T-helper 2 cell (primary cell): ENCODE results near the gene SAP30.
A peak's percentile ranks its signal among the peaks of the same experiment; 100 is the strongest.

ENCODE experiments used
- DNase-seq, 5 experiments: peaks; one replicate each; pipeline versions ENCODE4 v3.0.0 to v3.0.0-alpha.2; 2012 to 2022

SAP30 gene

GRCh38 chr4:173367946-173368345 lies 2.8 kb upstream of the SAP30 start:
- DNase-seq: peak in 1 of 5 experiments; percentile 70

DNA sequence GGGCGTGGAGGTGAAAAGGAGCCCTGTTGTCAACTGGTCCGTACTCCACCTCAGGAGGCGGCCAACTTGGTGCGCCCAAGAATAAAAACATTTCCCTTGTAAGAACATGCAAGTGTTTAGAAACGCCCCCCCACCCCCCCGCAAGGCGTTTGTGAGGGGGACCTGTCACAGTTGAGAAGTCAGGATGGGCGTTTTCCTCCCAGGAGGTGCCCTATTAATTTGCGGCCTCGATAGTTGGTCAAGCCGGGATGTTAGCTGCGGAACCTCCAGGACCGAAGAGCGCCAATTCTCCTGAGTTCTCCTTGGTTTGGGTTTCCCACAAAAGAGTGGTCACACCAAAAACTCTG lies 651 bp upstream of the SAP30 start:
- peak in 4 of 5 experiments; percentile 22 to 80 (median 52) for DNase-seq

DNA sequence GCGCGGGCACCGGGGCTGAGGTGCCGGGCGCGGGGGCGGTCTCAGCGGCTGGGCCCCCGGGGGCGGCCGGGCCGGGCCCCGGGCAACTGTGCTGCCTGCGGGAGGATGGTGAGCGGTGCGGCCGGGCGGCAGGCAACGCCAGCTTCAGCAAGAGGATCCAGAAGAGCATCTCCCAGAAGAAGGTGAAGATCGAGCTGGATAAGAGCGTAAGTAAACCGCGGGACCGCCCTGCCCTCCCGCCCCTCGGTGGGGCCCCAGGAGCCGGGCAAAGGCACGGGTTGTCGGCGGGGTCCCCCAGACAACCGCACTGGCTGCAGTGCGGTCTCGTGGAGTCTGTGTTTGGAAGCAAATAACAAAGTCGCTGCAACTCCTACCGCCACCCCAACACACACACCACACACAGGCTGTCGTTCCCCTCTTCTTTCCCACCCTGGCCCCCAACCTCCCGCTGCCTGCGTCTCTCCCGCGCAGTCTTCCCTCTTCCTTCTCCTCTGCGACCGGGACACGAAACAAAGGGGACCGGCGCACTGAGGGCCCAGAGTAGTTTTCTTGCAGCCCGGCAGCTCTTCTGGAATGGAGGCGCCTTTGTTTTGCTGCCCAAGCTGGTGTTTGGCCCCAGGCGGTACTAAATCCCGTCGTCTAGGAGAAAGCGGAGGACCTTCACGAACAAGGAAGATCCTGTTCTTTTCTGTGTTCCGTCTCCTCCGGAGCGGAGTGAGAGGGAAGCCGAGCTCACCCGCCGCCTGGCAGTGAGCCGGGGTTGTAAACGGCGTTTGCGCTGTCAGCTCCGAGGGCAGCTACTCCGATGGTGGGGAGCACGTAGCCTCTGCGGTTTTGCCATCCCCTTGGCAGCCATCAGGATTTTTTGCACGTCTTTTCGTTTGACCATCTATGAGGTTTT lies 788 bp downstream of the SAP30 start:
- peak; percentile 7 to 69 (median 33) for DNase-seq

DNA sequence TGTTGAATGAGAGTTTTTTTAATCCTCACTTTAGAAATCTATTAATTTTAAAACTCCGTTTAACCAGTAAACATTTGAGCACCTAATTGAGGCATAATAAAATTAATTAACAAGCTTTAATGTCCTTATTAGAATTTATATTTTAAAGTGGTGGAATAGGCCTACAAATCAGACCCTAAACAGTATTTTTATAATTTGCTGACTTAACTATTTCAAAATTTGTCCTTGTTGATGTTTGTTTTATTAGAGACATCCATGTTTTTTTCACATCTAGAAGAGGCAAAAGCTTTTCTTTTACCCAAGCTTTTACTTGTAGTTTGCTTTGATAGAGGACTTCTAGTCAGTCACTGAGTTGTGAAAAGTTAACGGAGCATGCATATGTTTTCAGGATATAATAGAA lies 3.8 kb downstream of the SAP30 start:
- no peak for DNase-seq

- DNase-seq: no peak
Observed at GRCh38 chr4:173379929-173380328, 9.2 kb downstream of the SAP30 start.

- no peak for DNase-seq
Observed at GRCh38 chr4:173380987-173381386, 10.2 kb downstream of the SAP30 start.

GRCh38 chr4:173381610-173382009 lies 10.9 kb downstream of the SAP30 start:
- DNase-seq: no peak

DNA sequence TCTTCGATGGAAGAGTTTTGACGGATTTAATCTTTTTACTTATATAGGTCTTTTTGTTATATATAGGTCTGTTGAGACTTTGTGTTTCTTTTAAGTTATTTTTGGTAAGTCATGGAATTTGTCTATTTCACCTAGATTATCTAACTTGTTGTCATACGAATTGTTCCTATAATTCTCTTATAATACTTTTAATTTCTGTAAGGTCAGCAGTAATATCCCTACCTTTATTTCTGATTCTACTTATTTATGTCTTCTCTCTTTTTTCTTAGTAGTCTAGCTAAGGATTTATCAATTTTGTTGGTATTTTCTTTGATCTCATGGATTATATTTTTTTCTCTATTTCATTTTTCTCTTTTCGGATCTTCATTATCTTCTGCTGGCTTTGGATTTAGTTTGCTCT lies 11.6 kb downstream of the SAP30 start:
- no peak for DNase-seq

DNA sequence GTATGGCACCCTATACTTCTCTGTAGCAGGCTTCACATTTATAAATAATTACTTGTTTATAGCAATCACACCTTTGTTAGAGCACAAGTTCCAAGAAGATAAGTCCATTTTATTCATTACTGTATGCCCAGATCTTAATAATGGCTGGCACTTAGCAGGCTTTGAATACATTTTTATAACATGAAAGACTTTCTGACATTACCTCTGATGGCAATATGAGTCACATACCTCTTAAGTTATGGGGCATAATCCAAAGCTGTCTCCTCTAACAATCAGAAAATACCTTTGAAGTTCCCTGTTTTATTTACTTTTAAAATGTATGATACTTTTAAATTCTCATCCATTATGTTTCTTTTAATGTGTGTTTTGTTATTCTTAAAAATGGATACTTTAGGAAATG lies 16.0 kb downstream of the SAP30 start:
- DNase-seq: no peak

DNA sequence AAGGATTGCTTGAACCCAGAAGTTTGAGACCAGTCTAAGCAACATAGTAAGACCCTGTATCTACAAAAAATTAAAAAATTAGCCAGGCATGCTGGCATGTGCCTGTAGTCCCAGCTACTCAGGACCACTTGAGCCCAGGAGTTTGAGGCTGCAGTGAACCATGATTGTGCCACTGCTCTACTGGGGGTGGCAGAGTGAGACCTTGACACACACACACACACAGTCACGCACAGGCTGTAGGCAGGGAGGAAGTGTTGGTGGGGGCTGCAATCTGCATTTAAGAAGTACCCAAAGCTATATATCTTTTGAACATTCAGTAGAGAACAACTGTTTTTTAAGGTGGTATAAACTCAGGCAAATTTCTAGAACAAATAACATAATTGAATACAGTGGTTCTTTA lies 20.9 kb downstream of the SAP30 start:
- DNase-seq: no peak

GRCh38 chr4:173397604-173398003 lies 26.9 kb downstream of the SAP30 start:
- DNase-seq: no peak

DNA sequence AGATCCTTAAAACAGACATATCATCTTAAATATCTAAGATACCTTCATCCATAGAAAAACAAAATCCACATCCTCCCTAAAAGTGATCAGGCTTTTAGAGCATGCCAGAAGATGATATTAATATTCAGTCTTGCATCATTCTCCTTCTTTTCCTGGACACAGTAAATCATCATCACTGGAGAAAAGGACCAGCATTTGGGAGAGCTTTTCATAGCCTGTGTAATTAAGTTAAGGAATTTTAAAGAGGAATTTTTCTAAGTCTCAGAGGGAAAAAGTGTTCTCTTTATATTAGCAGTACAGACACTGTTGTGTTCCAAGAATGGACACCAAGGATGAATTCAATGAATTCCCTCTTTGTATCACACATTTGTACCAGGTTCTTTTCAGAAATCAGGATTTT lies 27.5 kb downstream of the SAP30 start:
- DNase-seq: no peak

GRCh38 chr4:173398779-173399415 lies 28.1 kb downstream of the SAP30 start, which contains the start of gene SCRG1:
TSS of gene SCRG1 (minus strand) at chr4:173399116. CDS start at chr4:173391414, 7,702 bp downstream.
- no peak for DNase-seq

DNA sequence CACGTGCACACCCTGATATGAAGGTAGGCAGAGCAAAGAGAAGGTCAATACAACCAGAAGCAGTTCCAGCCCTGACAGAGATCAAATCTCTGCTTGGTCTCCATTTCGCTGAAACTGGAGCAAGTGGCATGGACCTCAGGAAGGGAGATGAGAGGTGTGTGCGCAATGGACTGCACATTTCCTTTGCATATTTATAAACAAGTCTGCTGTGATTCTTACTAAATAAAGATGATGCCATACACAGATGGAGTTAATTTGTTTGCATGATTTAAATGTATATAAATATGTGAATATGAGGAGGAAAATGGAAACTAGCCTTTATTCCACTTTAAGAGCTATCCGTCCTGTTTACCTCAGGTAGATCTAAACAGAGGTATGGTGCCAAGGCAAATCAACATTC lies 30.3 kb downstream of the SAP30 start:
- no peak for DNase-seq

- no peak for DNase-seq
Observed at GRCh38 chr4:173403051-173403450, 32.3 kb downstream of the SAP30 start.

- no peak for DNase-seq
Observed at GRCh38 chr4:173404296-173404865, 33.6 kb downstream of the SAP30 start.

GRCh38 chr4:173405840-173406606 lies 35.3 kb downstream of the SAP30 start:
- DNase-seq: peak in 1 of 5 experiments; percentile 20

DNA sequence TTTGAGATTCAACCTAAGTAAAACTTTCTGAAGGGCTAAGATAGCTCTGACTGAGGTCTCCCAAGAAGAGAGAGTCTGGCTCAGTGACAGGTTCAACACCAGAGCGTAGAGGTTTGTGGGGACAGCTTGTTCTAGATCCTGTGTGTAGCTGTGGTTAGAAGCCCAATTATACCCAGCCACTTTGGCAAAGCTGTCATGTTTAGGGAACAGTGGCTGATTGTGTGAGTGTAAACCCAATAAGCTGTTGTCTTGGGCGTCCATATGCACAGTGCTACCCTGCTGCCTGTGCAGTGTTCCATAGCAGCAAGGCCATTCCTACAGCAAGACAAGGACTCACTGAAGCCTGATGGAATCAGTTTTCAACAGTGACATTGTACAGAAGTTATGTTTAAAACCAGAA lies 39.3 kb downstream of the SAP30 start:
- no peak for DNase-seq

- DNase-seq: no peak
Observed at GRCh38 chr4:173411106-173411693, 40.4 kb downstream of the SAP30 start.

DNA sequence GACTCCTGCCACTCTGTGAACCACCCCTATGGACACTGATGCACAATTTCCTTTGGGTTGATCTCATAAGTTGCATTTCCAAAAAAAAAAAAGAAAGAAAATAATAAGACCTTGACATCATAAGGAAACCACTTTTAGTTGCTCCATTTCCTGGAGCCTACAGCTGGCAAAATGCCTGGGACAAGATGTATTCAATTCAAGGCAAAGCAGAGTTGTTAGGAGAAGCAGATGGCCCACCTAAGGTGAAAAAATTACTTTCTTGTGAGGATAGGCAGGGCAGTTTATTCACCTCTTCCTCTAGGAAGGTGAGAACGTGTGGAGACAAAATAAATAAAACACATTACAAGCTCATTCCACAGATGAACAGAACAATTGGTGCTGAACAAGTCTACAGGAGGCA lies 42.3 kb downstream of the SAP30 start:
- no peak for DNase-seq

DNA sequence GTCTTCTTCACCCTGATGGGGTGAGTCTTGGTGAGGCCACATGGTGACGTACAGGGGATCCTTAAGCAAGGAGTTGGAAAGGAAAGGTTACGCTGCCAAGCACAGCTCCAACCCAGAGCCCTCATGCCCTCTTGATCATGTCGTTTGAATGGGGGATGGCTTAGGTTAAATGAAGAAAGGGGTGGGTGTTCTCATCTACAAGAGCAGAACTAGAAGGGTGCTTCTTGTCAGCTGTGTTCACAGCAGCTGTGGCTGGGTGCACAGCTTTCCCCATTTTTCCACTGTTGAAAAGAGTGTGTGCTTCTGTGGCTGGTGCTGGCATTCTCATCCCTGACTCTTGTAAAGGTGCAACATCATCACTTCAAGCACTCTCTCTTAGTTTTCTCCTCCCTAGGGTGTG lies 43.7 kb downstream of the SAP30 start:
- no peak for DNase-seq

GRCh38 chr4:173415092-173415491 lies 44.3 kb downstream of the SAP30 start:
- no peak for DNase-seq
